K562 (cell line): ENCODE measurements around the gene ZNF622. TPM values are rescaled to one million over a fixed set of nuclear protein-coding genes. Genes with fewer than 3 reads are reported as not detected.

ENCODE experiments used
- ATF6 ChIP-seq: sonication (generic); formaldehyde crosslinking; IDR thresholded peaks from 2 replicates; pipeline ENCODE4 v1.4.0; 2020; ENCODE audit warnings: mild to moderate bottlenecking, missing genetic modification reagents
- CREBBP ChIP-seq: IDR thresholded peaks from one replicate; pipeline ENCODE4 v1.6.1; 2012; ENCODE audit warnings: low read depth, mild to moderate bottlenecking, control low read depth, inconsistent platforms, low read length
- ETV1 ChIP-seq: fragments of 450-650 bp; conservative IDR thresholded peaks from 2 replicates; pipeline ENCODE4 v1.6.1; 2016; ENCODE audit warnings: missing genetic modification characterization, control low read depth, low read depth, missing compliant biosample characterization
- JUND ChIP-seq, 2 experiments: IDR thresholded peaks; 2 replicates in 1 of 2; 3 replicates in 1 of 2; pipeline ENCODE4 v1.6.1; 2011; ENCODE audit warnings: borderline replicate concordance in 2 of 2, low read depth in 2 of 2, low read length in 2 of 2, improper control_type of control experiment in 1 of 2, missing biosample characterization in 1 of 2, missing genetic modification characterization in 1 of 2, missing genetic modification reagents in 1 of 2
- MECOM ChIP-seq: fragments of 250-450 bp; sonication (Bioruptor Pico); IDR thresholded peaks from 2 replicates; pipeline ENCODE4 v1.8.0; 2022; ENCODE audit warnings: inconsistent platforms
- NCOR1 ChIP-seq: fragments of 450-650 bp; IDR thresholded peaks from 2 replicates; pipeline ENCODE4 v1.6.1; 2016; ENCODE audit warnings: mild to moderate bottlenecking, moderate library complexity
- NR4A1 ChIP-seq, 2 experiments: fragments of 250-450 bp in 1 of 2; fragments of 450-650 bp in 1 of 2; sonication (Bioruptor Pico) in 1 of 2; IDR thresholded peaks; 2 replicates each; pipeline versions ENCODE4 v1.4.0 to v1.6.1; 2016 to 2020; ENCODE audit warnings: mild to moderate bottlenecking in 2 of 2, missing compliant biosample characterization in 1 of 2, missing genetic modification characterization in 1 of 2, moderate library complexity in 1 of 2
- PYGO2 ChIP-seq: fragments of 450-650 bp; IDR thresholded peaks from 2 replicates; pipeline ENCODE4 v1.6.1; 2016; ENCODE audit warnings: mild to moderate bottlenecking, missing genetic modification characterization, moderate library complexity, missing compliant biosample characterization
- RFX1 ChIP-seq: fragments of 450-650 bp; IDR thresholded peaks from 2 replicates; pipeline ENCODE4 v1.6.1; 2016; ENCODE audit warnings: mild to moderate bottlenecking, moderate library complexity
- SMAD1 ChIP-seq: fragments of 150-350 bp; IDR thresholded peaks from 2 replicates; pipeline ENCODE4 v1.6.1; 2014; ENCODE audit warnings: low read length, low read depth; ENCODE audit not compliant: partially characterized antibody
- SNAPC5 ChIP-seq: fragments of 250-450 bp; sonication (Bioruptor Pico); IDR thresholded peaks from 2 replicates; pipeline ENCODE4 v1.8.0; 2021; ENCODE audit warnings: moderate library complexity, mild to moderate bottlenecking, inconsistent platforms
- SRSF7 ChIP-seq: fragments of 200-400 bp; formaldehyde crosslinking; optimal IDR thresholded peaks from 2 replicates; pipeline ENCODE3; 2017; ENCODE audit warnings: mild to moderate bottlenecking, low read depth, low read length
- TAF15 ChIP-seq: fragments of 200-400 bp; formaldehyde crosslinking; IDR thresholded peaks from 2 replicates; pipeline ENCODE4 v1.6.1; 2017; ENCODE audit warnings: mild to moderate bottlenecking, low read depth, low read length, moderate library complexity
- TCF7L2 ChIP-seq: fragments of 150-350 bp; IDR thresholded peaks from 2 replicates; pipeline ENCODE4 v1.6.1; 2016; ENCODE audit warnings: low read depth, mild to moderate bottlenecking, low read length, moderate library complexity
- WHSC1 ChIP-seq: IDR thresholded peaks from one replicate; pipeline ENCODE4 v1.6.1; 2012; ENCODE audit warnings: low read length, control low read depth, inconsistent platforms
- XRCC4 ChIP-seq: IDR thresholded peaks from one replicate; pipeline ENCODE4 v1.6.1; 2011; ENCODE audit not compliant: insufficient read depth, insufficient read length; ENCODE audit errors: extremely low read depth
- ZFP36 ChIP-seq: fragments of 150-350 bp; IDR thresholded peaks from 2 replicates; pipeline ENCODE4 v1.6.1; 2018; ENCODE audit warnings: low read length, low read depth; ENCODE audit not compliant: partially characterized antibody
- ZNF232 ChIP-seq: sonication (generic); formaldehyde crosslinking; IDR thresholded peaks from 2 replicates; pipeline ENCODE4 v1.8.0; 2022; ENCODE audit warnings: mild to moderate bottlenecking, missing genetic modification reagents
- ZNF445 ChIP-seq: fragments of 250-450 bp; sonication (Bioruptor Pico); IDR thresholded peaks from 2 replicates; pipeline ENCODE4 v1.4.0; 2020; ENCODE audit warnings: low read depth, mild to moderate bottlenecking, moderate library complexity
- ZNF561 ChIP-seq: fragments of 450-650 bp; formaldehyde crosslinking; conservative IDR thresholded peaks from 2 replicates; pipeline ENCODE4 v1.4.0; 2020; ENCODE audit warnings: mild to moderate bottlenecking, moderate library complexity
- ZNF589 ChIP-seq: fragments of 200-800 bp; sonication (Bioruptor generic); IDR thresholded peaks from 2 replicates; pipeline ENCODE4 v1.6.1; 2016; ENCODE audit warnings: low read depth, missing genetic modification characterization, missing compliant biosample characterization
- polyA plus RNA-seq, 8 experiments: library from polyadenylated mRNA; depleted of rRNA in 4 of 8; stranded (reverse) in 5 of 8; unstranded in 3 of 8; fragments of >200 nt; fragmentation: Nextera tagmentation in 2 of 8; fragmentation: Illumina TruSeq in 1 of 8; extraction: Ambion mirVana in 2 of 8; extraction: Trizol in 1 of 8; gene quantifications; 2 replicates each; pipeline versions ENCODE4 v1.2.1 to v1.2.3, GENCODE V29; 2011 to 2014; ENCODE audit warnings: inconsistent platforms in 1 of 8, missing spikeins in 1 of 8
- total RNA-seq, 7 experiments: library from RNA; depleted of rRNA in 6 of 7; stranded (reverse); fragments of >200 nt in 6 of 7; fragmentation: Illumina TruSeq in 2 of 7; extraction: Trizol in 2 of 7; gene quantifications; 2 replicates each; pipeline versions ENCODE4 v1.2.1 to v1.2.3, GENCODE V29; 2011 to 2021; ENCODE audit warnings: low replicate concordance in 1 of 7
- TF ChIP-seq, protein P1 (sequence below): fragments of 250-450 bp; sonication (Bioruptor Pico); IDR thresholded peaks from 2 replicates; pipeline ENCODE4 v1.8.0; 2021; ENCODE audit warnings: moderate library complexity, mild to moderate bottlenecking, inconsistent platforms
- TF ChIP-seq, protein P2 (sequence below): fragments of 250-450 bp; sonication (Bioruptor Pico); IDR thresholded peaks from 2 replicates; pipeline ENCODE4 v1.6.1; 2021; ENCODE audit warnings: mild to moderate bottlenecking

Gene ZNF622
- total and polyA plus RNA-seq, 9 of the 15 experiments (the other 6 are each of a cell fraction or from before 2014, with no cell fraction given) = 9.6 to 51.5 (median 32.3) TPM

GRCh38 chr5:16465544-16466432, at the start of gene ZNF622 (continued):
- no peak for TF ChIP-seq CREBBP
- TF ChIP-seq XRCC4 = no peak
- no peak for TF ChIP-seq SMAD1
- TF ChIP-seq, protein P1, sequence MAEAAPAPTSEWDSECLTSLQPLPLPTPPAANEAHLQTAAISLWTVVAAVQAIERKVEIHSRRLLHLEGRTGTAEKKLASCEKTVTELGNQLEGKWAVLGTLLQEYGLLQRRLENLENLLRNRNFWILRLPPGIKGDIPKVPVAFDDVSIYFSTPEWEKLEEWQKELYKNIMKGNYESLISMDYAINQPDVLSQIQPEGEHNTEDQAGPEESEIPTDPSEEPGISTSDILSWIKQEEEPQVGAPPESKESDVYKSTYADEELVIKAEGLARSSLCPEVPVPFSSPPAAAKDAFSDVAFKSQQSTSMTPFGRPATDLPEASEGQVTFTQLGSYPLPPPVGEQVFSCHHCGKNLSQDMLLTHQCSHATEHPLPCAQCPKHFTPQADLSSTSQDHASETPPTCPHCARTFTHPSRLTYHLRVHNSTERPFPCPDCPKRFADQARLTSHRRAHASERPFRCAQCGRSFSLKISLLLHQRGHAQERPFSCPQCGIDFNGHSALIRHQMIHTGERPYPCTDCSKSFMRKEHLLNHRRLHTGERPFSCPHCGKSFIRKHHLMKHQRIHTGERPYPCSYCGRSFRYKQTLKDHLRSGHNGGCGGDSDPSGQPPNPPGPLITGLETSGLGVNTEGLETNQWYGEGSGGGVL (CRISPR knock-in tag) = no peak
- no peak for TF ChIP-seq TAF15
- no peak for TF ChIP-seq ZNF445
- 0 out of 2 replicates have a peak, but pooled peaks have one; percentile 45 for TF ChIP-seq ZNF232 (CRISPR knock-in tag)
- no peak for TF ChIP-seq NCOR1
- no peak for TF ChIP-seq WHSC1
- no peak for TF ChIP-seq RFX1
- TF ChIP-seq SNAPC5 = no peak
- no peak for TF ChIP-seq ZNF561 (CRISPR knock-in tag)
- peak; percentile 74 for TF ChIP-seq ETV1
- TF ChIP-seq PYGO2 (tag) = no peak
- no peak for TF ChIP-seq SRSF7
- TF ChIP-seq, protein P2, sequence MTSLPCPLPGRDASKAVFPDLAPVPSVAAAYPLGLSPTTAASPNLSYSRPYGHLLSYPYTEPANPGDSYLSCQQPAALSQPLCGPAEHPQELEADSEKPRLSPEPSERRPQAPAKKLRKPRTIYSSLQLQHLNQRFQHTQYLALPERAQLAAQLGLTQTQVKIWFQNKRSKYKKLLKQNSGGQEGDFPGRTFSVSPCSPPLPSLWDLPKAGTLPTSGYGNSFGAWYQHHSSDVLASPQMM (CRISPR knock-in tag) = no peak
- 0 out of 2 replicates have a peak, but pooled peaks have one; percentile 5 for TF ChIP-seq ATF6 (CRISPR knock-in tag)
- no peak for TF ChIP-seq ZFP36
- TF ChIP-seq ZNF589 (CRISPR knock-in tag) = no peak
- peak; percentile 64 for TF ChIP-seq JUND (IDR thresholded peaks at IDR 0.05; ENCODE audit: borderline replicate concordance, low read depth, low read length)
- TF ChIP-seq JUND (tag; IDR thresholded peaks at IDR 0.05; ENCODE audit: borderline replicate concordance, low read depth, low read length) = peak; percentile 28; the same call in 2 of the 3 replicates
- no peak for TF ChIP-seq NR4A1 (CRISPR knock-in tag; IDR thresholded peaks at IDR 0.05)
- no peak for TF ChIP-seq NR4A1 (tag; IDR thresholded peaks at IDR 0.05)
- TF ChIP-seq MECOM = no peak
- TF ChIP-seq TCF7L2 = no peak
